GM18499 (cell line): ENCODE data around the gene RP9.

Experiments
- ATAC-seq: cut with Tn5 transposase; IDR thresholded peaks from one replicate; pipeline ENCODE4 v1.9.1; 2021; ENCODE audit warnings: moderate number of reproducible peaks; ENCODE audit not compliant: insufficient read depth, unreplicated experiment

RP9 gene, protein sequence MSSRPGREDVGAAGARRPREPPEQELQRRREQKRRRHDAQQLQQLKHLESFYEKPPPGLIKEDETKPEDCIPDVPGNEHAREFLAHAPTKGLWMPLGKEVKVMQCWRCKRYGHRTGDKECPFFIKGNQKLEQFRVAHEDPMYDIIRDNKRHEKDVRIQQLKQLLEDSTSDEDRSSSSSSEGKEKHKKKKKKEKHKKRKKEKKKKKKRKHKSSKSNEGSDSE

DNA sequence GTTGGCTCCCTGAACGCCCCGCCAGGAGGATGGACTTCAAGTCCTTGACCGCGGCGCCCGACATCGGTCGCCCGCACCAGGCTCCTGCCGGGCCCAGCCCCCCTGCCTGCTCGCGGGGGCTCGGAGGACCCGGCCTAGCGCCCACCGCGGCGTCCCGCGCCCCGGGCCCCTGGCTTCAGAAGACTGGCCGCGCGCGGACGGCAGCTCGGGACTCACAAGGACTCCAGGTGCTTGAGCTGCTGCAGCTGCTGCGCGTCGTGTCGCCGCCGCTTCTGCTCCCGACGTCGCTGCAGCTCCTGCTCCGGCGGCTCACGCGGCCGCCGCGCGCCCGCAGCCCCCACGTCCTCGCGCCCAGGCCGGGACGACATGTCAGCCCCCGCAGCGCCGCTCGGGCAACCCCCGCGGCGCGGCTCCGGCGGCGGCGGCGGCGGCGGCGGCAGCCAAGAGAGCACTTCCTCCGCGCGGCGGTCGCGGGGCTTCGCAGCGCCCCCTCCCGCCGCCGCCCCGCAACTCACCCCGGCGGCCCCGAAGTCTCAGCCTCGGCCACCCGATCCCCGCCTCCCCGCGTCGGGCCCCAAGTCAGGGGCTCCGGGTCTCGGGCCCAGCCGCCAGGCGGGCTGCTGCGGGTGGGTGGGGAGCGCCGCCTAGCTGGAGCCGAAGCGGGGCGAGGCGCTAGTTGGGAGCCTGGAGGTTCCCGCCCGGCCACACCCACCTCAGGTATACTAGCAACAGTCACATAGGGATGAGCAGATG, at the start of gene RP9:
Gene RP9, minus strand, starts transcription at position 400 of the 753 bp plus-strand sequence. Its CDS starts 32 bp downstream, at position 368.
- ATAC-seq: peak; percentile 58

DNA sequence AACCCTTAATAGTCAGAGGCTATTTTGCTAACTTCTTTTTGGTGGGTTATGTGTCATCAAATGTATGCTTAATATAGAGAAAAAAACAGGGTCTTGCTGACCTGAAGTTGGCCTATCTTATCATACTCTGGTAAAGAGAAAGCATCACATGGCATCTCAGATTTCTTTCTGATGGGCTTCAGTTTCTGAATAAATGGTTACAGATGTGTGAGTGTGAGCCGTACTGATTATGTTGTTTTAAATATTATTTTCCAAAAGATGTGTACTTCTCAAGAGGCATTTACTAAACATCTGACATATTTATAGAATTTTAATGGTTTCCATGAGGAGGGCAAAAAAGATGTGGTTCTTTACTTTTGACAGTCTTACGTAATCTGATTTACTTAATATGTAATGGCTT, 48.6 kb upstream of the RP9 start:
- ATAC-seq: no peak

DNA sequence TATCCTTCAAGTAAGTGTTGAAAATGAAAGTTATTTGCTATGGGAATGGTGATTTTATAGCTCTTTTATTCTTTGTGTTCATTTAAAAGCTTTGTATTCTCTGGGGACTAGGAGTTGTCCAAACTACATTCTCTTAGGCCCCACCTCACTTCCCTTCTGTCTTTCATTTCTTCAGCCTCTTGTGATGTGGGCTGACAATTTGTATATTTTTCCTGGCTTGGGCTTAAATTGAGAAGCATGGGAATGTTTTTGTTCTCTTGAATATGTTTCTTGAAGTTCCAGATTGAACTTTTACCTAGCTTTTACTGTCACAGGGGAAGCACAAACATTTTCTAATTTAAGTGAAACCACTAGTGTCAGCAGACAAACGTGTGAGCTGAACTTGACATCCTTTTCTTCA, 48.1 kb upstream of the RP9 start:
- ATAC-seq: no peak

DNA sequence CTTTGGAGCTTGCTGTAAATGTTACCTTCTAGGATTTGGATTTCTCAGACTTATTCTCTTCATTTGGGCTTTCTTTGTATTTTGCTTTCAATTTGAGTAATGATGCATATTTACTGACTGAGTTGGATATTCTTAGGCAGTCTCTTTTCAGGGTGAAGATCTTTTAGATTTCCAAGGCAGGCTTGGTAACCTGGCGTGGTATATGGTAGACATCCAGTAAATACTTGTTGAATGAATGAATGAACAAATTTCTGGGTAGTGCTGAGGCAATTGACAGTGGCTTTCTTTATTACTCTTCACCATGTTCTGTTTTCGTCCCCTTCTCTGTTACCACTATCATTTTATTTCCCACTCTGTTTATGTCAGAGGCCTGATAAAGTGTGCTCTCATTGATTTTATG, 47.2 kb upstream of the RP9 start:
- no peak for ATAC-seq

DNA sequence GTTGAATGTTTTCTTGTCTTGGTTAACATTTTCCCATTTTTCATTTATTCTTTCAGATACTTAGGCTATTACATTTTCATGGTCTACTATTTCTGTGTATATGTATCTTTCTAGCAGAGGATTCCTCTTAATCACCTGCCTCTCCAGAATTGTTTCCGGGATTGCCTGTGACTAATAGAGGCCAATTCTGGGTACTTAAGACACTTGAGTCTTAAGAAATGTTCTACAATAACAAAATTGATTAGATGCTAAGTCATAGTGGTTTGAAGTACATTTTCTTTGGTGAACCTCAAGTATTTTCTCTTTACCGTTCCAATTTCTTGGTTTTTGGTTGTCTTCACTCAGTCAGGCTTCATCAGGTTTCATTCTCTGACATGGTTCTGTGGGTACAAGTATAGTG, 46.6 kb upstream of the RP9 start:
- ATAC-seq: no peak

DNA sequence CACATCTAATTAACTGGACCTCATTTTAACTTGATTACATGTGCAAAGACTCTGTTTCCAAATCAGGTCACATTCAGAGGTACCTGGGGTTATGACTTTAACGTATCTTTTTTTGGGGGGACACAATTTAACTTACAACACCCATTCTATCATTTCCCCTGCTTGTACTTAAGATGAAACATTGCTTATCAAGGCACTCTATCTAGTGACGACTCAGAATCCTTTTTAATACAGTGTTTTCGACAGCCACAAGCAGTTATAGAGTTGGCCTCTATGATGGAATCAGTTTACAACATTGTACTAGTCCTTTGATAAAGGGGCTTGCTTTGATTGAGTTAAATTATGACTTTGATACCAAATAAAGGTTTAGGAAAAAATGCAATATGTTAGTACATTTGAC, 42.9 kb upstream of the RP9 start:
- ATAC-seq: no peak

DNA sequence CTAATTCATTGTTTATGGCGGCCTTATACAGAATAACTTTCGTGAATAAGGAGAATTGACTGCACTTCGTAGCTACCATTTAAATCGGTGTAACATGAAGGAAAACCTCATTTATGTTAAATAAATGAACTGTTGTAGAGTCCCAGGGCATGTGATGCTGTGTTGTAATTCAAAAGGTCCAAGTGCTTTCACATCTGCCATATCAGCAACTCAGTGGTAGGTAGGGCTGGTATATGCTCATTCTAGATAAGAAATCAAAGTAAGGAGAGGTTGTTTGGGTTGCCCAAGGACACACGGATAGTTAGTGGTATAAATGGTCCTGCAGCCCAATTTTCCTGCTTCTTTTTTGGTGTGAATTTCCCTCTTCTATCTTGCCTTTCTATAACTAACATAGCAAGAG, 36.0 kb upstream of the RP9 start:
- ATAC-seq: no peak

DNA sequence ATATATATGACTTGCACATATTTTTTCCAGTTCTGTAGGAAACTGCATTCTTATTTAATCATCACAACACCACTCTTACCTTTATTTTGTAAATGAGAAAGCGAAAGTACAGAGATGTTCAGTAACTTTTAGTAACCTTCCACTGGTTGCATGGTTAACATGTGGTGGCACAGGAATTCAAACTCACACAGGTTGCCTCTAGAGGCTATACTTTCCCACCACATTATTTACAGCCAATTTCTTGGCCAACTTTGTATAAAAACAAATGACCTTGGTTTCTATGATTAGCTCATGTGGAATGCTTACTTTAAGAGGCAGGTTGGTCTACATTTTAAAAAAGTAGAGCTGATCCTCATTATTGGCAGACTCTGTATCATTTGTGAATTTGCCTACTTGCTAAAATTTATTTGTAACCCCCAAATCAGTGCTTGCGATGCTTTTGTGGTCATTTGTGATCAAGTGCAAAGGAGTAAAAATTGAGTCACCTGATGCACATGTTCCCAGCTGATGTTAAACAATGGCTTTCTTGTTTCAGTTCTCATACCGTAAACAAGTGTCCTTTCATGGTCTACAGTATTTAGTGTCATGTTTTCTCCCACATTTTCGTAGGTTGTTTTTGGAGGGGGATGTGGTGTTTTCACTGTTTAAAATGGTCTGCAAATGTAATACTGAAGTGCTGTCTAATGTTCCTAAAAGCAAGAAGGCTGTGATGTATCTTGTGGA, 35.0 kb upstream of the RP9 start:
- ATAC-seq: no peak

DNA sequence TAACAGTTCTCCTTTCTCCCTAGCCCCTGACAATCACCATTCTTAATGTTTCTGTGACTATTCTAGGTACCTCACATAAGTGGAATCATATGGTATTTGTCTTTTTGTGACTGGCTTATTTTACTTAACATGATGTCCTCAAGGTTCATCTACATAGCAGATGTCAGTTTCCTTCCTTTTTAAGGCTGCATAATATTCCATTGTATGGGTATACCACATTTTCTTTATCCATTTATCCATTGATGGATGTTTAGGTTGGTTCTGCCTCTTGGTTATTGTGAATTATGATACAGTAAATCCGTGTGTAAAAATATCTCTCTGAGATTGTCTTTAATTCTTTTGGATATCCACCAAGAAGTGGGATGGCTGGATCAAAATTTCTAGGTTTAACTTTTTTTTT, 33.4 kb upstream of the RP9 start:
- ATAC-seq: no peak

DNA sequence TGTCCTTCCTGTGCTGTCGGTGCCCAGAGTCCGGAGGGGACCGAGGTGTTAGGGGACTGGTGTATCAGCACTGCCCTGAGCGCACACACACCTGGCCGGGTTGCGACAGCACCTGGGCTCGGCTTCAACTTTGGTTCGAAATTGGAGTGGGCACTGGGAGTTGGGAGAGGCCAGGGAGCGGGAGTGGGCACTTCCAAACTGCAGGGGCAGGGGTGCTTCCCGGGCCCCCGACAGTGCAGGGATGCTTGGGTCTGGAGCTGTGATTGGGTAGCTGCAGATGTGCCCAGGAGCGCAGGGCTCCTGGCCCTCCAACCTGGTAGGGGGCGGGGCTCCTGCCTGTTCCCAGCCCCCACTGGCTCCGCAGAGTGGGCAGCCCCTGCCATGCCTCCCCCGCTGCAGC, 27.9 kb upstream of the RP9 start:
- ATAC-seq: no peak

DNA sequence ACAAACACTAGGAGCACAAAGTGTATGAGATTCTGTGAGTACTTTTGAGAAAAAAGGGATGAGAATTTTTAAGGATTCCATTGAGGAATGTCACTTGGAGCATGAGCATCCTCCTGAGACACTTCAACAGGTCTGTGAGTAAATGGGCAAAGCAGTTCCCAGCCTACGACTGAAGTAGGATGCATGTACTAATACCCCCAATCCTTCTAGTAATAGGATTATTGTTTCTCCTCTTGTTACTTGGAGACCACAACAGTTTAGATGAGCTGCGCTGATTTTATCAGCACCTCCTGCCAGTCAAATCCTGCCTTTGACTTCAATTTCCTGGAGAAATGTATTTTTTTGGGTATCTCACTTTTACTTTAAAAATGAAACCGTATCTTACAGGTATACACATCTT, 21.0 kb upstream of the RP9 start:
- ATAC-seq: no peak

DNA sequence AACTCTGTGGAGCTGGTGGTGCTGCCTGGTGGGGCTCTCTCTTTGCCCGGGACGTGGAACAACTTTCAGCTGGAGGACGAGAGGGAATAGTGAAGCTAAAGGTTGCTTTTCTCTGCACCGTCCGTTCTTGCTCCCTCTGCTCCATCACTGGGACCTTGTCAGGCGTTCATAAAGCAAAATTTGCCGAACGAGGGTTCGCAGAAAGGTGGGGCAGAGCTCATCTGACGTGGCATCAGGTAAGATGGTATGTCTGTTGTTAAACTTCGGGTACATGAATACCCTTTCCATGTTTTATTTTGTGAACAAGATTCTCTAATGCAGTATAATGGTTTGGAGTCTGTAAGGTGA, 20.6 kb upstream of the RP9 start:
- no peak for ATAC-seq

DNA sequence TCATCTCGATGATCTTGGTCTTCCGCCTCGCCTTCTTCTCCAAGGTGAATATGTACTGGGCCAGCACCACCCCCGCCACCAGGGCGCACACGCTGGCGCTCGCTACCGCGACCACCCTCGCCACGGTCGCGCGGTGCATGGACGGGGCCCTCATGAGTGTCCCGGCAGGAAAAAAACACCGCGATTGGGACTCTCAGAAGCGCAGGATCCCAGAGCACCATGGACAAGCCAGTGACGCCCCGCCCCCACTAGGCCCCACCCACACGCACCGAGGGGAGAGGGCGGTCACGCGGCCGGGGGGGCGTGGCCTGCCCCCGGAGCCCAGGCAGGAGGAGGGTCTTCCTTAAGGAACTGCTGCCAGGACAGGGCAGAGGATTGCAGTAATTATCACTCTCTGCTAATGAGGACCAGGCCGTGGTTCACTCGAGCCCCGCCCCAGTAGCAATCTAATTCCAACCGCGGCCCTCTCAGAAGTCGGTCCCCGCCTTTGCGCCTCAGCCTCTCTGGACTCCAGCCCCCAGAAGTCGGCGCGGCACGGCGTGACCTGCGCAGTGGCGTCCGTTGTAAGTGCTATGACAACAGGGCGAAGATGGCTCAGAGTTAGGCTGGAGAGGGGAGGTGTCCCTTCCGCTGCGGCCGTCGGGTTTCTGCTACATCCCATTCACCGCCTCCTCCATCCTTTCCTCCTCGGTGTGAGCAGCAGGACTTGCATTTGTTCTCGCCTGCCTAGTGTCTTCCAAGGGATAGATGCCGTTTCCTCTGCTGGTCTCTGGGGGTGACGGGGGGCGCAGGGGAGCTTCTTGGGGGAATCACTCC, 20.0 kb upstream of the RP9 start, which contains the start of gene BBS9:
Gene BBS9, plus strand, starts transcription at position 575 of the 816 bp plus-strand sequence. CDS start 16,689 bp downstream, outside the sequence.
- peak; percentile 99 for ATAC-seq

DNA sequence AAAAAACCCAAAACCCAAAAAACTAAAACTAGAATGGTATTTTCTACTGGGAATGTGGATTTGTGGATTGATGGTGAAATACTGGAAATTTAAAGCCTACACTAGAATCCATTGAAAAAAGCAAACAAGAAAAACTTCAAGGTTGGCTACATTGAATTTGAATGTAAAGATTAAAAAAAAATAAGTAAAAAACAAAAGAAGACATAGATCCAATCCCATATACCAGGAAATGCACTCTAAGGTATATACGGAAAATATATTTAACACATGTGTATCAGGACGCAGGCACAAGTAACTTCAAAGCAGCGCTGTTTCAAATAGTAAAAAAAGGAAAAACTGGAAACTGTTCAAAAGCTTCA, 19.4 kb upstream of the RP9 start:
- ATAC-seq: no peak

DNA sequence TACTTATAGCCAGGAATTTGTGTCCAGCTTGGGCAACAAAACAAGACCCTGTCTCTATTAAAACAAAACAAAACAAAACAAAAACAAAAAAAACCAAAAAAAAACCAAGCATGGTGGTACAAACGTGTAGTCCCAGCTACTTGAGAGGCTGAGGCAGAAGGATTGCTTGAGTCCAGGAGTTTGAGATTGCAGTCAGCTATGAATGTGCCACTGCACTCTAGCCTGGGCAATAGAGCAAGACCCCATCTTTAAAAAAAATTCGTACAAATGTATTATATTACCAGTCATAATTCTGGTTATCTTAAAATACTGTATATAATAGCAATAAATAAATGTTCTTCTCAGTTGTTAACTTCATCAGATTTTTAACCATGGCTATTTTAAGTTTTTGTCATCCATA, 17.9 kb upstream of the RP9 start:
- ATAC-seq: no peak

DNA sequence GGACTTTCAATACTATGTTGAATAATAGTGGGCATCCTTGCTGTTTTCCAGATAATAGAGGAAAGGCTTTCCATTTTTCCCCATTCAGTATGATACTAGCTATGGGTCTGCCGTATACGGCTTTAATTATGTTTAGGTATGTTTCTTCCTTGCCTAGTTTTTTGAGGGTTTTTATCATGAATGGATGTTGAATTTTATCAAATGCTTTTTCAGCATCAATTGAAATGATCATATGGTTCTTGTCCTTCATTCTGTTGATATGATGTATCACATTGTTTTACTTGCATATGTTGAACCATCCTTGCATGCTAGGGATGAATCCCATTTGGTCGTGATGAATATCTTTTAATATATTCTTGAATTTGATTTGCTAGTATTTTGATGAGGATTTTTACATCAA, 9.2 kb upstream of the RP9 start:
- no peak for ATAC-seq

DNA sequence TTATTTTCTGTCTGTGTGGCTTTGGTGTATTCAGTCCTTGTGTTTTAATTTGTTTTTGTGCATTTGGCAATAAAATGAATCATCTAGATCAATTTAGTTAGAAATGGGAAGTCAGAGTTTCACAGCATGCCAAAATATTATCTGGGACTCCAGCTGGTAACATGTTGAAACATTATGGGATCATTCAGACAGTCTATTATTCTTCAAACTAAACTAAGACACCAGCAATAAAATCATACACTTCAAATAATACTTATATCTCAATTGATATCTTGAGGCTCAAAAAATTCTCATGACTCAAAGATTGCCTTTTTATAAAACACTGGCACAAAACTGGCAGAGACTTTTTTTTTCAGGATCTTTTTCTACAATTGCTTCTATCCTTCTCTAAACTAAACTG, 5.8 kb upstream of the RP9 start:
- ATAC-seq: no peak

DNA sequence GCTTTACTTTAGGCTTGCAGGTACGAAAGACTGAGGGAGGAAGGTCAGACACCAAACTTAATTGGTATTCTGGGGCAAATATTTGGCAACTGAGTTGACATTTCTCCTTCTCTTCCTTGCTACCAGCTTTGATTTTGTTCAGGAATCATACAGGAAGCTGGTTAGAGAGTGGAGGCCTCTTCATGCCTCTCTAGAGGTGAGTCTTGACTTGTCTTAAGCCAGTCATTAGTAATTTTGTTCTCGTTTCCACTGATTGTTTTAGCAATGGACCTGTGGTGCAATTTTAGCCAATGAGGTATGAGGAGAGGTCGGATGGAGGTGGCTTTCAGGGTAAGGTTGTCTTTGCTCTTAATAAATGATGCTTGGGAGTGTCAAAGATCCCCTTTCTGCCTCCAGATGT, 2.4 kb upstream of the RP9 start:
- ATAC-seq: no peak

DNA sequence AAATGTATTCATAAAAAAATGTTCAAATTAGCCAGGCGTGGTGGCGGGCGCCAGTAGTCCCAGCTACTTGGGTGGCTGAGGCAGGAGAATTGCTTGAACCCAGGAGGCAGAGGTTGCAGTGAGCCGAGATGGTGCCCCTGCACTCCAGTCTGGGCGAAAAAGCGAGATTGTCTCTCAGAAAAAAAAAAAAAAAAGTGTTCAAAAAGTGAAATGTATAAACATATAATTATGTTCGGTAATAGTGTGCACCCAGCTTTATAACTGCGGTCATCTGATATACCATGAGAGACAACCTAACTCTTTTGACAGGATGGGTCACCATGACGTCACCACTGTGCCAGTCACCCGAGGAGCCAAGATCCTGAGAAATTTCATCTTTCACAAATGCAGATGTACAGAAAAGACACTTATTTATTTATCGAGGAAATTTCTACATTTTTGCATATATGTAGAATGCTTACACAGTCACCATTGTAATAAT, 594 bp upstream of the RP9 start:
- ATAC-seq: no peak

DNA sequence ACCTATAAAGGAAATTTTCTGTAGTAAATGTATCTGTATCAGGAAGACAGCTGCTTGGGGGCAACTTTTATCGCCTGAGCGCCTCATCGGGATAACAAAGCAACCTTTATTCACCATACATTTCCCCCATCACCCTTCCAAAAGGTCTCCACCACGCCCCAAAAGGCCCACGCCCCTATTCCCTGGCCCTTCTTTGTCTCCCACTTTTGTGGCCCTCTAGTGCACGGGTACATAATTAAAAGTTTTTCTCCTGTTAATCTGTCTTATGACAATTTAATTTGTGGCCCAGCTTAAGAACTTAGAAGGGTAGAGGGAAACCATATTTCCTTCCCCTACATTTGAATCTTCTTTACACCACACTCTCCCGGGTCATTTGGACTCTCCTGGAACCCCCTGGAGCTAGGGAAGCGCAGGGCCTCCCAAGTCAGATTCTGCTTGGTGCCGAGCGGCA, 625 bp downstream of the RP9 start:
- ATAC-seq: no peak
